Sigmoid colon (tissue), 7 donors: Measurements from ENCODE around the gene PSMB7. TPM values are rescaled to one million over a fixed set of nuclear protein-coding genes. Genes with fewer than 3 reads are reported as not detected.

ENCODE experiments used
- DNase-seq: peaks from one replicate; pipeline ENCODE4 v3.0.0-alpha.2; 2019
- H3K27ac ChIP-seq, 4 donors: fragments of 200-600 bp; sonication (generic); one replicate each; pipeline ENCODE4 v1.5.1; 2016 to 2019; ENCODE audit warnings: mild to moderate bottlenecking in 1 of 4
- H3K27me3 ChIP-seq, 3 donors: fragments of 200-600 bp; sonication (generic); one replicate each; pipeline ENCODE4 v1.5.1; 2019; ENCODE audit warnings: mild to moderate bottlenecking in 1 of 3
- H3K36me3 ChIP-seq, 4 donors: fragments of 200-600 bp; sonication (generic); one replicate each; pipeline ENCODE4 v1.5.1; 2016 to 2019
- H3K4me1 ChIP-seq, 4 donors: fragments of 200-600 bp; sonication (generic); one replicate each; pipeline ENCODE4 v1.5.1; 2017 to 2019
- H3K4me3 ChIP-seq, 4 donors: fragments of 200-600 bp; sonication (generic); one replicate each; pipeline ENCODE4 v1.5.1; 2017 to 2019; ENCODE audit warnings: mild to moderate bottlenecking in 2 of 4, moderate library complexity in 1 of 4
- H3K9me3 ChIP-seq, 4 donors: fragments of 200-600 bp in 3 of 4; sonication (generic) in 3 of 4; one replicate each; pipeline versions ENCODE4 v1.5.1 to v1.6.1; 2013 to 2019
- EP300 ChIP-seq, 4 donors: sonication (generic); formaldehyde crosslinking; IDR thresholded peaks; one replicate each; pipeline ENCODE4 v1.6.1; 2017; ENCODE audit warnings: antibody characterized with exemption in 4 of 4
- POLR2A ChIP-seq, 2 donors: fragments of 450-650 bp; IDR thresholded peaks; one replicate each; pipeline ENCODE4 v1.6.1; 2016; ENCODE audit warnings: antibody characterized with exemption in 2 of 2, mild to moderate bottlenecking in 2 of 2, moderate library complexity in 2 of 2
- POLR2AphosphoS5 ChIP-seq, 4 donors: sonication (generic); formaldehyde crosslinking; IDR thresholded peaks; one replicate each; pipeline ENCODE4 v1.6.1; 2017; ENCODE audit warnings: antibody characterized with exemption in 4 of 4
- WGBS, 2 donors: extraction: QIAGEN DNeasy Blood & Tissue Kit; methylation state at CpG; one replicate each; pipeline ENCODE4 v1.1.7; 2013; 5-methylcytosine and 5-hydroxymethylcytosine counted together
- intact Hi-C: fragments of 100-400 bp; cut with DNase I; formaldehyde crosslinking; loops from one replicate; pipeline ENCODE4 v1.15.1; 2023
- polyA plus RNA-seq, 3 donors: library from polyadenylated mRNA; stranded (reverse); fragments of 200-250 nt; gene quantifications; one replicate each; pipeline ENCODE4 v1.2.3, GENCODE V29; 2013
- total RNA-seq, 4 donors: library from RNA; depleted of rRNA; stranded (reverse); fragments of >200 nt; gene quantifications; one replicate each; pipeline ENCODE4 v1.1.0, GENCODE V29; 2016
- TF ChIP-seq, protein P1 (sequence below), 4 experiments: fragments of 450-650 bp in 3 of 4; fragments of 200-600 bp in 1 of 4; IDR thresholded peaks; one replicate each; pipeline ENCODE4 v1.5.1; 2016 to 2019; ENCODE audit warnings: antibody characterized with exemption in 4 of 4, mild to moderate bottlenecking in 3 of 4, moderate library complexity in 2 of 4
- donor health status: healthy with polysubstance abuse.
- donor health status: Bipolar disorder and iron deficiency.
- donor health status: healthy.

The PSMB7 gene
- total and polyA plus RNA-seq, 7 donors: 136 to 179 (median 171) TPM

- Histone ChIP-seq H3K9me3 (no peaks in the 10 kb centered on the region), H3K27me3 (peaks cover 39 to 56% (median 52%) of the 10 kb centered on the region in 3 donors), H3K27ac (no peak overlapping the region), H3K36me3 (no peaks in the 10 kb centered on the region), H3K4me3 (no peak overlapping the region), H3K4me1 (peaks cover 0 to 16% (median 6%) of the 10 kb centered on the region in 4 donors)
- DNase-seq: peak; percentile 19
- intact Hi-C loops: no loop called here
- 37 to 51% methylated on average over 85 of the region's 85 CpGs for WGBS, 2 donors
- TF ChIP-seq EP300 (IDR thresholded peaks at IDR 0.05) (no peak), POLR2AphosphoS5 (IDR thresholded peaks at IDR 0.05) (no peak), POLR2A (IDR thresholded peaks at IDR 0.05) (no peak)
- TF ChIP-seq, protein P1, sequence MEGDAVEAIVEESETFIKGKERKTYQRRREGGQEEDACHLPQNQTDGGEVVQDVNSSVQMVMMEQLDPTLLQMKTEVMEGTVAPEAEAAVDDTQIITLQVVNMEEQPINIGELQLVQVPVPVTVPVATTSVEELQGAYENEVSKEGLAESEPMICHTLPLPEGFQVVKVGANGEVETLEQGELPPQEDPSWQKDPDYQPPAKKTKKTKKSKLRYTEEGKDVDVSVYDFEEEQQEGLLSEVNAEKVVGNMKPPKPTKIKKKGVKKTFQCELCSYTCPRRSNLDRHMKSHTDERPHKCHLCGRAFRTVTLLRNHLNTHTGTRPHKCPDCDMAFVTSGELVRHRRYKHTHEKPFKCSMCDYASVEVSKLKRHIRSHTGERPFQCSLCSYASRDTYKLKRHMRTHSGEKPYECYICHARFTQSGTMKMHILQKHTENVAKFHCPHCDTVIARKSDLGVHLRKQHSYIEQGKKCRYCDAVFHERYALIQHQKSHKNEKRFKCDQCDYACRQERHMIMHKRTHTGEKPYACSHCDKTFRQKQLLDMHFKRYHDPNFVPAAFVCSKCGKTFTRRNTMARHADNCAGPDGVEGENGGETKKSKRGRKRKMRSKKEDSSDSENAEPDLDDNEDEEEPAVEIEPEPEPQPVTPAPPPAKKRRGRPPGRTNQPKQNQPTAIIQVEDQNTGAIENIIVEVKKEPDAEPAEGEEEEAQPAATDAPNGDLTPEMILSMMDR (IDR thresholded peaks at IDR 0.05): no peak
Measured at GRCh38 chr9:124452841-124453585, 37.8 kb upstream of the PSMB7 start.

GRCh38 chr9:124452326-124452725 is 37.1 kb upstream of the PSMB7 start:
- TF ChIP-seq, protein P1 (IDR thresholded peaks at IDR 0.05): no peak
- TF ChIP-seq POLR2AphosphoS5 (IDR thresholded peaks at IDR 0.05): no peak
- no peak for TF ChIP-seq EP300 (IDR thresholded peaks at IDR 0.05)
- TF ChIP-seq POLR2A (IDR thresholded peaks at IDR 0.05): no peak
- intact Hi-C loops: no loop called here
- DNase-seq: peak; percentile 46

DNA sequence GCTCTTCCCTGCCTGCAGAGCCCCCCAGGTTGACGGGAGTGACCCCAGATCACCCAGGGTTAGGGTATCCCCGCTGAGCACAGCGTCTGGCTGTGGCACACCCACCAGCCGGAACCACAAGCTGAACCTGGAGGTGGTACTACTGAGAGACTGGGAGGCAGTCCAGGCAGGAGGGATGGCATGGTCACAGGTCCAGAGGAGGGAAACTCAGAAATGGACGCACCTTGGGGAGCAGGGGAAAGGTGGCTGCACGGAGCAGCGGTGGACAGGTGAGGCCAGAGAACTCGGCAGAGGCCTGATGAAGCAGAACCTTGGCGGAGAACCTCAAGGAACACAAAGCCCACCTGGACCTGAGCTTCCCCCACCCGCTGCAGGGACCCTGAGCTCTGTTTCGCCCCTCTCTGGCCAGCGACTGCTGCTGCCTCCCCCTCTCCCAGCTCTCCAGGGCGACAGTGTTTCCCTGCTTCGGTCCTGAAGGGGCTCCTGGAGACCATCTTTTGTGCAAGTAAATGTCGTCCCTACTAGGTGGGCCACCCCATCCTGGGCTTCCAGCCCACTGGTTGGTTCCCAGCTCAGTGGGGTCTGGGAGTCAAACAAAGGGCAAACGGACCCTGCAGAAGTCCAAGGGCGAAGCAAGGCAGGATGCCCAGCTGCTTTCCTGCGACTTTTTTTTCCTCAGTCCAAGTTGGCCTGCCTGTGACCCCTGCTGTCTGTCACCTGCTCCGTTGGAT is 35.9 kb upstream of the PSMB7 start:
- intact Hi-C loops: no loop called here

More at GRCh38 chr9:124452326-124452725, 37.1 kb upstream of the PSMB7 start:
- H3K36me3 ChIP-seq: no peaks in the 10 kb centered on the region
- H3K9me3 ChIP-seq: no peaks in the 10 kb centered on the region
- no peak overlapping the region for H3K4me3 ChIP-seq
- H3K27me3 ChIP-seq: peaks cover 39 to 56% (median 52%) of the 10 kb centered on the region in 3 donors
- H3K27ac ChIP-seq: no peak overlapping the region
- H3K4me1 ChIP-seq: peaks cover 0 to 16% (median 6%) of the 10 kb centered on the region in 4 donors
- 80 to 84% methylated on average over 19 of the region's 19 CpGs for WGBS, 2 donors

GRCh38 chr9:124450241-124450924 is 35.1 kb upstream of the PSMB7 start, which contains the start of gene ADGRD2:
Gene ADGRD2, plus strand, starts transcription at chr9:124450451. Its CDS starts 1,216 bp downstream, at chr9:124451667.
- H3K36me3 ChIP-seq: no peaks in the 10 kb centered on the region
- peak within 1 kb of the TSS in 1 of 4 donors; percentile 1 for H3K4me3 ChIP-seq
- no peaks in the 10 kb centered on the region for H3K9me3 ChIP-seq
- intact Hi-C loops: no loop called here
- no peak for TF ChIP-seq POLR2A (IDR thresholded peaks at IDR 0.05)
- no peak for TF ChIP-seq EP300 (IDR thresholded peaks at IDR 0.05)
- TF ChIP-seq, protein P1 (IDR thresholded peaks at IDR 0.05): no peak
- TF ChIP-seq POLR2AphosphoS5 (IDR thresholded peaks at IDR 0.05): no peak
- 6 to 12% methylated on average over 41 of the region's 41 CpGs for WGBS, 2 donors
- no peak for DNase-seq
- no peak within 1 kb of the TSS for H3K27ac ChIP-seq
- H3K4me1 ChIP-seq: peaks cover 0 to 16% (median 6%) of the 10 kb centered on the region in 4 donors
- H3K27me3 ChIP-seq: peaks cover 39 to 67% (median 52%) of the 10 kb centered on the region in 3 donors

More for the DNA sequence above, 35.9 kb upstream of the PSMB7 start:
- no peak overlapping the region for H3K4me3 ChIP-seq
- no peak for TF ChIP-seq EP300 (IDR thresholded peaks at IDR 0.05)
- TF ChIP-seq POLR2AphosphoS5 (IDR thresholded peaks at IDR 0.05): no peak
- no peak for TF ChIP-seq POLR2A (IDR thresholded peaks at IDR 0.05)
- TF ChIP-seq, protein P1 (IDR thresholded peaks at IDR 0.05): no peak
- no peak for DNase-seq
- H3K36me3 ChIP-seq: no peaks in the 10 kb centered on the region
- 42 to 43% methylated on average over 19 of the region's 19 CpGs for WGBS, 2 donors
- peaks cover 0 to 16% (median 6%) of the 10 kb centered on the region in 4 donors for H3K4me1 ChIP-seq
- no peaks in the 10 kb centered on the region for H3K9me3 ChIP-seq
- H3K27ac ChIP-seq: no peak overlapping the region
- peaks cover 39 to 67% (median 52%) of the 10 kb centered on the region in 3 donors for H3K27me3 ChIP-seq
